ENCODE results near the gene TMEM131.

DNA sequence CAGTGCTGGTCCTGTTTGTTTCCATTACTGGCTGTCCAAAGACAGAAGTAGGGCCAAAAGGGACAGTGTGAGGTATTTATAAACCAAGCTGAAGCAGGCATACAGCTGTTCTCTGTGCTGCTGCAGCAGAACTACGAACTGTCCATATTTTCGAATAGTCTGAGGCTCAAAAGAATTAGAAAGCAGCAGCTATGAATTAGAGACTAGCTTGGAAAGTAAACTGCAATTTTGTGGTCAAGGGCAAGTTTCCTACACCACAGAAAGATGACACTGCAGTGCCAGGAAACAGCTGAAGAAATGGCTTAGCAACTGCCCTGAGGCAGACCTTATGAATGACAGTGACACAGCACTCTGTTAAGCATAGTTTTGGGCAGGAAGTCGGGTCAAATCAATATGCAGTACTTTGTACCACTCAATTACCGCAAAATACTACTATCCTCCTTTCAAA lies 125.3 kb downstream of the TMEM131 start:
- TF ChIP-seq, protein P1, sequence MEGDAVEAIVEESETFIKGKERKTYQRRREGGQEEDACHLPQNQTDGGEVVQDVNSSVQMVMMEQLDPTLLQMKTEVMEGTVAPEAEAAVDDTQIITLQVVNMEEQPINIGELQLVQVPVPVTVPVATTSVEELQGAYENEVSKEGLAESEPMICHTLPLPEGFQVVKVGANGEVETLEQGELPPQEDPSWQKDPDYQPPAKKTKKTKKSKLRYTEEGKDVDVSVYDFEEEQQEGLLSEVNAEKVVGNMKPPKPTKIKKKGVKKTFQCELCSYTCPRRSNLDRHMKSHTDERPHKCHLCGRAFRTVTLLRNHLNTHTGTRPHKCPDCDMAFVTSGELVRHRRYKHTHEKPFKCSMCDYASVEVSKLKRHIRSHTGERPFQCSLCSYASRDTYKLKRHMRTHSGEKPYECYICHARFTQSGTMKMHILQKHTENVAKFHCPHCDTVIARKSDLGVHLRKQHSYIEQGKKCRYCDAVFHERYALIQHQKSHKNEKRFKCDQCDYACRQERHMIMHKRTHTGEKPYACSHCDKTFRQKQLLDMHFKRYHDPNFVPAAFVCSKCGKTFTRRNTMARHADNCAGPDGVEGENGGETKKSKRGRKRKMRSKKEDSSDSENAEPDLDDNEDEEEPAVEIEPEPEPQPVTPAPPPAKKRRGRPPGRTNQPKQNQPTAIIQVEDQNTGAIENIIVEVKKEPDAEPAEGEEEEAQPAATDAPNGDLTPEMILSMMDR (tag by site-specific recombination; IDR thresholded peaks at IDR 0.05), result no peak
- TF ChIP-seq, protein P2, sequence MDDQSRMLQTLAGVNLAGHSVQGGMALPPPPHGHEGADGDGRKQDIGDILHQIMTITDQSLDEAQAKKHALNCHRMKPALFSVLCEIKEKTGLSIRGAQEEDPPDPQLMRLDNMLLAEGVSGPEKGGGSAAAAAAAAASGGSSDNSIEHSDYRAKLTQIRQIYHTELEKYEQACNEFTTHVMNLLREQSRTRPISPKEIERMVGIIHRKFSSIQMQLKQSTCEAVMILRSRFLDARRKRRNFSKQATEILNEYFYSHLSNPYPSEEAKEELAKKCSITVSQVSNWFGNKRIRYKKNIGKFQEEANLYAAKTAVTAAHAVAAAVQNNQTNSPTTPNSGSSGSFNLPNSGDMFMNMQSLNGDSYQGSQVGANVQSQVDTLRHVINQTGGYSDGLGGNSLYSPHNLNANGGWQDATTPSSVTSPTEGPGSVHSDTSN (CRISPR knock-in tag; IDR thresholded peaks at IDR 0.05), result no peak
- no peak for TF ChIP-seq ZNF530 (tag by site-specific recombination; IDR thresholded peaks at IDR 0.05; ENCODE audit: low read depth)

All from HEK293 (cell line).